ENCODE results near the gene R3HCC1L. TPM values are rescaled to one million over a fixed set of nuclear protein-coding genes. Genes with fewer than 3 reads are reported as not detected.
"Not testable (repeated sequence)": the region's sequence is repeated elsewhere in the genome, so short reads cannot be mapped to it uniquely, and the experiment has no call there.

R3HCC1L gene
- total and polyA plus RNA-seq, 3 experiments from 2014 or later: 14.8 to 24.6 (median 24.3) TPM

DNA sequence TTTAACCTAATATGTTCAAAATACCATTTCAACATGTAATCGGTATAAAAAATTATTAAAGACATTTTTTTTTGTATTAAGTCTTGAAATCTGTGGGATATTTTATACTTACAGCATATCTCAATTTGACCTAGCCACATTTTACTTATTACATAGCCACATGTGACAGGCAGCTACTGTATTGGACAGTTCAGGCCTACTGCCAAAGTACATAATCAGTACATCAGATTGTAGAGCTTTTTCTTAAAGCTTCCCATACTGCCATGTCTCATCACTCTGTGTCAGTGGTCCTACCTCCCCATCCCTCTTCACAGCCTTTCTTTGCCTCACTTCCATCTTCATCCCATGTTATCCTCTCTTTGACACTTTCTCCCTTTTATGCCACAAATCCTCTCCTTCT is 90.5 kb downstream of the R3HCC1L start:
- H3K27me3 Mint-ChIP-seq: no peaks in the 10 kb centered on the region
- H3K9me3 Mint-ChIP-seq: peaks cover 2 to 9% (median 3%) of the 10 kb centered on the region in 5 donors
- ChIA-PET CTCF (no interaction called here), POLR2A (no interaction called here)
- no peak overlapping the region for H3K27ac ChIP-seq (ENCODE audit: low read depth, low read length)
- H3K4me3 ChIP-seq (ENCODE audit: low read length): no peak overlapping the region
- H3K4me1 ChIP-seq (ENCODE audit: insufficient read depth, low read length): no peaks in the 10 kb centered on the region
- H3K27me3 ChIP-seq (ENCODE audit: insufficient read depth, low read length, poor library complexity, severe bottlenecking): no peaks in the 10 kb centered on the region
- peak overlapping the region in 1 of 8 donors; percentile 0 for H3K27ac Mint-ChIP-seq
- peaks cover 23 to 28% (median 26%) of the 10 kb centered on the region in 3 donors for H3K4me1 Mint-ChIP-seq
- DNase-seq: no peak
- H3K36me3 ChIP-seq (ENCODE audit: insufficient read depth, low read length): no peaks in the 10 kb centered on the region
- peaks cover 9 to 31% (median 13%) of the 10 kb centered on the region in 3 donors for H3K36me3 Mint-ChIP-seq
- no peak overlapping the region for H3K4me3 Mint-ChIP-seq
- no peaks in the 10 kb centered on the region for H3K9me3 ChIP-seq (ENCODE audit: low read length)

DNA sequence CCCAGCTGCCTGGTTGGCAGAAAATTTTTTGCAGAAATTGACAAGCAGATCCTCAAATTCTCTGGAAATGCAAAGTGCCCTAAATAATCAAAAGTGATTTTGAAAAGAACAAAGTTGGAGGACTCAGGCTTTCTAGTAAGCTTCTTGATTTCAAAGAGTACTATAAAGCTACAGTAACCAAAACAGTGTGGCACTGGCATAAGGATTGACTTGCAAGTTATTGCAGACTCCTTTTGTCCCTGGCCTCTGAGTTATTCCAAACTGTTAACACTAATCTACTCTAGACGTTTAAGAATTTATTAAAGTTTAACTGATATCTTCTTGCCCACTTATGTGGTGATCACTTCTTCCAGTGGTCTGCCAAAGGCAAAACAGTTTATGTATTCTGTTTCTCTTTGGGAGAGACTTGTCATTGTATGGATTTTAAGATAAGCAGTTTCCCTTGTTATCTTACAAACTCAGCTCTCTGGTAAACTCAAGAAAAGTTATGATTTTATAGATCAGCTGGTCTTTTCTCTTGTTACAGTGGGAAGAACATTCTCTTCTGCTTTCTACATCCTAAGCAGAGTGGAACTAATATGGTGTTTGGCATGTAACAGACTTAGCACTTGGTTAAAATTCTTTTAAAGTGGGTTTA is 92.2 kb downstream of the R3HCC1L start:
- ChIA-PET CTCF (no interaction called here), POLR2A (interaction anchor here (0.7 kb wide), 1 partner anchor 18 kb away, joined by 3 read pairs; no protein-coding TSS in a partner anchor)
- Histone ChIP-seq H3K27ac (ENCODE audit: low read depth, low read length) (no peak overlapping the region), H3K4me3 (ENCODE audit: low read length) (no peak overlapping the region), H3K9me3 (ENCODE audit: low read length) (no peaks in the 10 kb centered on the region), H3K27me3 (ENCODE audit: insufficient read depth, low read length, poor library complexity, severe bottlenecking) (no peaks in the 10 kb centered on the region), H3K4me1 (ENCODE audit: insufficient read depth, low read length) (no peaks in the 10 kb centered on the region), H3K36me3 (ENCODE audit: insufficient read depth, low read length) (no peaks in the 10 kb centered on the region)
- peaks cover 27 to 36% (median 35%) of the 10 kb centered on the region in 3 donors for H3K4me1 Mint-ChIP-seq
- no peak for DNase-seq
- peaks cover 11 to 40% (median 12%) of the 10 kb centered on the region in 3 donors for H3K36me3 Mint-ChIP-seq
- H3K27ac Mint-ChIP-seq: no peak overlapping the region
- H3K4me3 Mint-ChIP-seq: no peak overlapping the region
- no peaks in the 10 kb centered on the region for H3K27me3 Mint-ChIP-seq
- peaks cover 0 to 6% (median 0%) of the 10 kb centered on the region in 5 donors for H3K9me3 Mint-ChIP-seq

DNA sequence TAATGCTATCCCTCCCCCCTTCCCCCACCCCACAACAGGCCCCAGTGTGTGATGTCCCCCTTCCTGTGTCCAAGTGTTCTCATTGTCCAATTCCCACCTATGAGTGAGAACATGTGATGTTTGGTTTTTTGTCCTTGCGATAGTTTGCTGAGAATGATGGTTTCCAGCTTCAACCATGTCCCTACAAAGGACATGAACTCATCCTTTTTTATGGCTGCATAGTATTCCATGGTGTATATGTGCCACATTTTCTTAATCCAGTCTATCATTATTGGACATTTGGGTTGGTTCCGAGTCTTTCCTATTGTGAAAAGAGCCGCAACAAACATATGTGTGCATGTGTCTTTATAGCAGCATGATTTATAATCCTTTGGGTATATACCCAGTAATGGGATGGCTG is 93.3 kb downstream of the R3HCC1L start:
- H3K27ac Mint-ChIP-seq; H3K27me3 Mint-ChIP-seq; POLR2A ChIA-PET; H3K4me3 Mint-ChIP-seq; H3K9me3 ChIP-seq (ENCODE audit: low read length); CTCF ChIA-PET; H3K27ac ChIP-seq (ENCODE audit: low read depth, low read length); H3K36me3 ChIP-seq (ENCODE audit: insufficient read depth, low read length); H3K4me1 ChIP-seq (ENCODE audit: insufficient read depth, low read length); DNase-seq; H3K9me3 Mint-ChIP-seq; H3K4me3 ChIP-seq (ENCODE audit: low read length); H3K27me3 ChIP-seq (ENCODE audit: insufficient read depth, low read length, poor library complexity, severe bottlenecking): not testable (repeated sequence)
- Mint-ChIP-seq H3K4me1 (peaks cover 26 to 36% (median 35%) of the 10 kb centered on the region in 3 donors), H3K36me3 (peaks cover 11 to 47% (median 12%) of the 10 kb centered on the region in 3 donors)

DNA sequence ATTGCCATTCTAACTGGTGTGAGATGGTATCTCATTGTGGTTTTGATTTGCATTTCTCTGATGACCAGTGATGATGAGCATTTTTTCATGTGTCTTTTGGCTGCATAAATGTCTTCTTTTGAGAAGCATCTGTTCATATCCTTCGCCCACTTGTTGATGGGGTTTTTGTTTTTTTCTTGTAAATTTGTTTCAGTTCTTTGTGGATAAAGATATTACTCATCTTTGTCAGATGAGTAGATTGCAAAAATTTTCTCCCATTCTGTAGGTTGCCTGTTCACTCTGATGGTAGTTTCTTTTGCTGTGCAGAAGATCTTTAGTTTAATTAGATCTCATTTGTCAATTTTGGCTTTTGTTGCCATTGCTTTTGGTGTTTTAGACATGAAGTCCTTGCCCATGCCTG is 93.8 kb downstream of the R3HCC1L start:
- H3K27me3 Mint-ChIP-seq; H3K9me3 Mint-ChIP-seq; DNase-seq; H3K27ac ChIP-seq (ENCODE audit: low read depth, low read length); H3K9me3 ChIP-seq (ENCODE audit: low read length); POLR2A ChIA-PET; H3K4me1 ChIP-seq (ENCODE audit: insufficient read depth, low read length); CTCF ChIA-PET; H3K4me3 Mint-ChIP-seq; H3K27me3 ChIP-seq (ENCODE audit: insufficient read depth, low read length, poor library complexity, severe bottlenecking); H3K36me3 ChIP-seq (ENCODE audit: insufficient read depth, low read length); H3K27ac Mint-ChIP-seq; H3K4me3 ChIP-seq (ENCODE audit: low read length): not testable (repeated sequence)
- H3K36me3 Mint-ChIP-seq: peaks cover 11 to 49% (median 12%) of the 10 kb centered on the region in 3 donors
- H3K4me1 Mint-ChIP-seq: peaks cover 26 to 34% (median 33%) of the 10 kb centered on the region in 3 donors

DNA sequence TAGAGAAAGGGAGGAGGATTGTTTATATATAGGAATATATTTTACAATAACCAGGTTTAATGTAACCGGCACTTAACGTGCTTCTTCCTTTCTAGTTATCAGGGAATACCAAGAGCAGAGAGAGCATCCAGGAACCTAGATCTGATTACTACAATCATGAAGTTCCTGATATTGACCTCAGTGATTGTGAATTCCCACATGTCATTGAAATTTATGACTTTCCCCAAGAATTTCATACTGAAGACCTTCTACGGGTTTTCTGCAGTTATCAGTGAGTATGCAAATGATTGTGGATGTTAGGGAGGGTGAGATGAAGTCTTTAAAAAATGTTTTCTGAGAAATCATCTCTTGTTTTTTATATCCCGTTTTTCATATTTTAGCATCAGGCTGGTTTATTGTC is 97.0 kb downstream of the R3HCC1L start:
- H3K9me3 Mint-ChIP-seq: peaks cover 0 to 6% (median 0%) of the 10 kb centered on the region in 5 donors
- no peak overlapping the region for H3K27ac Mint-ChIP-seq
- CTCF ChIA-PET: no interaction called here
- Histone ChIP-seq H3K27ac (ENCODE audit: low read depth, low read length) (no peak overlapping the region), H3K9me3 (ENCODE audit: low read length) (no peaks in the 10 kb centered on the region), H3K4me3 (ENCODE audit: low read length) (no peak overlapping the region), H3K36me3 (ENCODE audit: insufficient read depth, low read length) (peaks cover 6% of the 10 kb centered on the region), H3K27me3 (ENCODE audit: insufficient read depth, low read length, poor library complexity, severe bottlenecking) (no peaks in the 10 kb centered on the region), H3K4me1 (ENCODE audit: insufficient read depth, low read length) (no peaks in the 10 kb centered on the region)
- H3K36me3 Mint-ChIP-seq: peaks cover 4 to 58% (median 23%) of the 10 kb centered on the region in 3 donors
- DNase-seq: no peak
- H3K4me3 Mint-ChIP-seq: no peak overlapping the region
- POLR2A ChIA-PET: no interaction called here
- H3K27me3 Mint-ChIP-seq: no peaks in the 10 kb centered on the region
- H3K4me1 Mint-ChIP-seq: peaks cover 15 to 24% (median 19%) of the 10 kb centered on the region in 3 donors

DNA sequence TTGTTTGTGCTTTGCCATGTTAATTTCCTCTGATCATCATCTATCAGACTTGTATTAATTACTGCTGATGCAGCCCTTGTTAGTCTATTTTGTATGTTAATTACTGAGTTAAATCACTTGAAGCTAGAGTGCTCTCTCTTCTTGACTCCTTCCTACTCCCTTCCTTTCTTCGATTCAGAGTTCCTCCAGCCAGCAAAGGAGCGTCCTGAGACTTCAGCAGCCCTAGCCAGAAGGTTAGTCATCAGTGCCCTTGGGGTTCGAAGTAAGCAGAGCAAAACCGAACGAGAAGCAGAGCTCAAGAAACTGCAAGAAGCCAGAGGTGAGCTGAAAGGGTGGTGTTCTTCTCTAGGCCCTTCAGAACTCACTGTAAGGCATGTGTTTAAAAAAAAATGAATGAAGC is 101.4 kb downstream of the R3HCC1L start:
- H3K4me1 Mint-ChIP-seq: peaks cover 2 to 12% (median 7%) of the 10 kb centered on the region in 3 donors
- no peak overlapping the region for H3K27ac ChIP-seq (ENCODE audit: low read depth, low read length)
- peaks cover 0 to 80% (median 23%) of the 10 kb centered on the region in 3 donors for H3K36me3 Mint-ChIP-seq
- no peaks in the 10 kb centered on the region for H3K4me1 ChIP-seq (ENCODE audit: insufficient read depth, low read length)
- no peak overlapping the region for H3K4me3 ChIP-seq (ENCODE audit: low read length)
- H3K9me3 ChIP-seq (ENCODE audit: low read length): no peaks in the 10 kb centered on the region
- H3K4me3 Mint-ChIP-seq: no peak overlapping the region
- POLR2A ChIA-PET: no interaction called here
- H3K9me3 Mint-ChIP-seq: no peaks in the 10 kb centered on the region
- peak overlapping the region in 2 of 8 donors; percentile 13 to 43 for H3K27ac Mint-ChIP-seq
- peaks cover 6% of the 10 kb centered on the region for H3K36me3 ChIP-seq (ENCODE audit: insufficient read depth, low read length)
- CTCF ChIA-PET: interaction anchor here (1.5 kb wide), 1 partner anchor 18 kb away, joined by 3 read pairs; no protein-coding TSS in a partner anchor
- H3K27me3 Mint-ChIP-seq: no peaks in the 10 kb centered on the region
- no peak for DNase-seq
- H3K27me3 ChIP-seq (ENCODE audit: insufficient read depth, low read length, poor library complexity, severe bottlenecking): no peaks in the 10 kb centered on the region

DNA sequence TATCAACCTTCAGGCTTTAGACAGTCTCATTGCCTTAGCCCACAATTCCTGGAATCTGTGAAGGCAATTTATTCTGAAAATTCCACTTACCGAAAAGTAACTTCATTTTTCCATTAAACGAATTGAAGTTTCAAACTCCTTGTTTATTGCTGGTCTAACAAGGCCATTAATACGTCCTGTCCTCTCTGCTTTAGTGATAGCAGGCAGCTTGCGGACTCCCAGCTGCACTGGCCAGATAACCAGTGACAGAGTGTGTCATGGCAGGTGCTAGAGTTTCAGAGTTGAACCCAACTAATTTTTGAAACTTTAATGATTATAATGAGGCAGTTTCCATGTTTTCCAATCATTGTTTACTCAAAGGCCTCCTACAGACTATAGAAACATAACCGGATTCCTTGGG is 102.4 kb downstream of the R3HCC1L start:
- Mint-ChIP-seq H3K36me3 (peaks cover 0 to 80% (median 31%) of the 10 kb centered on the region in 3 donors), H3K9me3 (no peaks in the 10 kb centered on the region), H3K27ac (peak overlapping the region in 2 of 8 donors; percentile 54 to 75), H3K27me3 (no peaks in the 10 kb centered on the region), H3K4me1 (peaks cover 2 to 9% (median 7%) of the 10 kb centered on the region in 3 donors), H3K4me3 (no peak overlapping the region)
- Histone ChIP-seq H3K36me3 (ENCODE audit: insufficient read depth, low read length) (peaks cover 6% of the 10 kb centered on the region), H3K27me3 (ENCODE audit: insufficient read depth, low read length, poor library complexity, severe bottlenecking) (no peaks in the 10 kb centered on the region), H3K9me3 (ENCODE audit: low read length) (no peaks in the 10 kb centered on the region), H3K4me1 (ENCODE audit: insufficient read depth, low read length) (no peaks in the 10 kb centered on the region), H3K27ac (ENCODE audit: low read depth, low read length) (no peak overlapping the region), H3K4me3 (ENCODE audit: low read length) (no peak overlapping the region)
- ChIA-PET POLR2A (no interaction called here), CTCF (interaction anchor here (1.5 kb wide), 1 partner anchor 17 kb away, joined by 3 read pairs; no protein-coding TSS in a partner anchor)
- DNase-seq: no peak

DNA sequence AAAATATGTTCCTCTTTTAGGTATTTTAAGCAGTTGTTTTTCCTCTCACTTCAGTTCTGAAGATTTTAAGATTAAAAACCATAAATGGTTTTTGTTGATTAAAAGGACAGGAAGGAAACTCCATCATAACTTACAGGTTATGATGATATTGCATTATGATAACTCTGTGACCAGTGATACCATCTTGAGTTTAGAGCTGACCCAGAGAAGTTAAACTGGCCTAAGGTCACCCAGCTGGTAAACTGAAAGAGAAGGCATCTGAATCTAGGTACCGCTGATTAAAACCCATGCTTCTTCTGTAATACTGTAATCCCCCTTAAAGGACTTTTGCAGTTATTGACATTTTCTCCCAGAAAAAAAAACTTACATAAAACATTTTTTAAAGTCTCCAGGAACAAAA is 103.9 kb downstream of the R3HCC1L start:
- no peaks in the 10 kb centered on the region for H3K4me1 ChIP-seq (ENCODE audit: insufficient read depth, low read length)
- peaks cover 0 to 84% (median 31%) of the 10 kb centered on the region in 3 donors for H3K36me3 Mint-ChIP-seq
- peak overlapping the region in 3 of 8 donors; percentile 25 to 59 (median 40) for H3K27ac Mint-ChIP-seq
- no peak overlapping the region for H3K4me3 ChIP-seq (ENCODE audit: low read length)
- H3K4me3 Mint-ChIP-seq: no peak overlapping the region
- no peak for DNase-seq
- no peaks in the 10 kb centered on the region for H3K27me3 Mint-ChIP-seq
- no peak overlapping the region for H3K27ac ChIP-seq (ENCODE audit: low read depth, low read length)
- no peaks in the 10 kb centered on the region for H3K27me3 ChIP-seq (ENCODE audit: insufficient read depth, low read length, poor library complexity, severe bottlenecking)
- no peaks in the 10 kb centered on the region for H3K9me3 Mint-ChIP-seq
- peaks cover 10% of the 10 kb centered on the region for H3K36me3 ChIP-seq (ENCODE audit: insufficient read depth, low read length)
- ChIA-PET POLR2A (no interaction called here), CTCF (no interaction called here)
- H3K9me3 ChIP-seq (ENCODE audit: low read length): no peaks in the 10 kb centered on the region
- H3K4me1 Mint-ChIP-seq: peaks cover 2 to 9% (median 7%) of the 10 kb centered on the region in 3 donors

Data from CD8-positive, alpha-beta memory T cell (primary cell).